ENCODE data around the gene TBL1X.

TBL1X gene

DNA sequence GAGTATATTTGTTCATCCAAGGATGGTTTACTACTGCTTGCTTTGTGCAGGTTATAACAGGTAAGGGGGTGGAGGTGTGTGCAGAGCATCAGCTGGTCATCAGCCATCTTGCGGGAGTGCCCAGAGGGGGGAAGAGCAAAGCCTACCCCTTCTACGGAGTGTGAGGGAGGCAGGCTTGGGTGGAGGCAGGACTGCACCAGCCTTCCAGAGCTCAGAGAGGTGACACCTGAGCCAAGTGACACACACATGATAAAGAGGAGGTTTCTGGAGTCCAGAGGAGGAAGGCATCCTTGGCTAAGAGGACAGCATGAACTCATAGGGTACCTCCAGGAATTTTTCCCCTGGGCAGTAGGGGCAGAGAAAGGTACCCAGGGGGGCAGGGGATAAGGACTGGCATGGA is 126.6 kb downstream of the TBL1X start:
- Histone ChIP-seq H3K4me1 (peaks cover 35% of the 10 kb centered on the region), H3K9me3 (peaks cover 16% of the 10 kb centered on the region), H3K4me2 (no peak overlapping the region), H3K9ac (no peak overlapping the region), H3K27me3 (no peaks in the 10 kb centered on the region), H4K20me1 (peaks cover 43% of the 10 kb centered on the region), H3K4me3 (no peak overlapping the region), H3K36me3 (peaks cover 15% of the 10 kb centered on the region), H3K27ac (no peak overlapping the region)
- TF ChIP-seq Cebpa-rat (IDR thresholded peaks at IDR 0.05) = no peak

DNA sequence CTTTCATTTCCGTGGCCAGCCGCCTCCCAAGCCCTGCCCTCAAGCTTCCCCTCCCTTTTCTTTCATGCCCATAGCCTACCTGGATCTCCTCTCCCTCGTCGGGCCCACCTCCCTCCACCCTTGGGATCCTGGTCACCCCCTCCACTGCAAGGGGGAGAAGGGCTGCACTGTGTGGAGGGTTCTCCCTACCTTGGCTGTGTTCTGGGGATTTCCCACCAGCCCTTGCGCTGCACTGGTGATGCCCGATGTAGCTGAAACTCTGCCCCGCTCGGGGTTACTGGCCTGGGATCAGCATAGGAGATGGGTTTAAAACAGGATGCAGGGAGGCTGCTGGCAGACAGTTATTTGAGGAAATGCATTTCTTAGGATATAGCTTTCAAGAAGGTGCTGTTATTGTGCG is 128.9 kb downstream of the TBL1X start:
- Histone ChIP-seq H3K9me3 (peaks cover 16% of the 10 kb centered on the region), H3K4me3 (no peak overlapping the region), H3K27ac (no peak overlapping the region), H3K4me2 (no peak overlapping the region), H3K9ac (no peak overlapping the region), H3K27me3 (no peaks in the 10 kb centered on the region), H4K20me1 (peaks cover 56% of the 10 kb centered on the region), H3K36me3 (peaks cover 15% of the 10 kb centered on the region), H3K4me1 (peaks cover 25% of the 10 kb centered on the region)
- no peak for TF ChIP-seq Cebpa-rat (IDR thresholded peaks at IDR 0.05)

DNA sequence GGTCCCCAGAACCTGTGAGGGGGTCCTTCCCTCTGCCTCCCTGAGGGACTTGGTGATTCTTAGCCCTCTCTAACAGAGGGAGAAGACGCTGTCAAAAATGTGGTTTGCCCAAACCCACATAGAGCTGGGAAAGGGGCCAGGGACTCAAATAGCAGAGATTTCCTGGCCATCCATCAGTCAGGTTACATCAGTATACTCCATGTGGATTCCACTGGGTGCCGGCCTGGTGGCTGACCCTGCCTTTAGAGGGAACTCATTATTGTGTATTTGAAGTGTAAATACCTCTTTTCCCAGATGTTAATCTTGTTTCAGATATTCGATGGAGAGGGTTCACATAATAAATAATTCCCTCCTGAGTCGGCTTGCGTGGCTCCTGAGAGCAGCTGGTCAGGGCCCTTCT is 130.3 kb downstream of the TBL1X start:
- no peak overlapping the region for H3K27ac ChIP-seq
- peaks cover 66% of the 10 kb centered on the region for H4K20me1 ChIP-seq
- no peak overlapping the region for H3K9ac ChIP-seq
- TF ChIP-seq Cebpa-rat (IDR thresholded peaks at IDR 0.05) = no peak
- H3K4me1 ChIP-seq = peaks cover 25% of the 10 kb centered on the region
- no peak overlapping the region for H3K4me3 ChIP-seq
- peaks cover 15% of the 10 kb centered on the region for H3K36me3 ChIP-seq
- no peaks in the 10 kb centered on the region for H3K27me3 ChIP-seq
- peaks cover 16% of the 10 kb centered on the region for H3K9me3 ChIP-seq
- peak overlapping the region; percentile 47 for H3K4me2 ChIP-seq

DNA sequence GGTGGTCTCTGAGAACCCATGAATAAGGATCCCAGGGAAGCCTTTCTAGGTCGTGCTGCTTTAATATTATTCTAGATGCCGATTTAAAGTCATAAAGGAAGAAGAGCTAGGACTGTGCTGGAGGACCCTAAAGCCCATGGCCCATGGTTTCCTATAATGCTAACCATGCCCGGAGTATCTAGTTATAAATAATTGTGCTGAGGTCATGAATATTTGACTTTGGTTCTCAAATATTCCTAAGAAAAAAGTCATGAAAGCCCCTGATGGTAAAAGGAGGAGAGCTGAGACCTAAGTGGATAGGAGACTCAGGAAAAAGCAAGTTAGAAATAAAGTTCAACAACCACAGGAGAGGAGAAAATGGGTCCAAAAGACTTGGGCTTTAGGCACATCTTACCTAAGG is 132.0 kb downstream of the TBL1X start:
- Histone ChIP-seq H3K4me2 (no peak overlapping the region), H3K36me3 (peaks cover 4% of the 10 kb centered on the region), H4K20me1 (peaks cover 80% of the 10 kb centered on the region), H3K4me3 (no peak overlapping the region), H3K4me1 (peaks cover 30% of the 10 kb centered on the region), H3K27me3 (no peaks in the 10 kb centered on the region), H3K9ac (no peak overlapping the region), H3K9me3 (peaks cover 4% of the 10 kb centered on the region; the same call in 1 of the 2 replicates), H3K27ac (no peak overlapping the region)
- TF ChIP-seq Cebpa-rat (IDR thresholded peaks at IDR 0.05) = no peak

DNA sequence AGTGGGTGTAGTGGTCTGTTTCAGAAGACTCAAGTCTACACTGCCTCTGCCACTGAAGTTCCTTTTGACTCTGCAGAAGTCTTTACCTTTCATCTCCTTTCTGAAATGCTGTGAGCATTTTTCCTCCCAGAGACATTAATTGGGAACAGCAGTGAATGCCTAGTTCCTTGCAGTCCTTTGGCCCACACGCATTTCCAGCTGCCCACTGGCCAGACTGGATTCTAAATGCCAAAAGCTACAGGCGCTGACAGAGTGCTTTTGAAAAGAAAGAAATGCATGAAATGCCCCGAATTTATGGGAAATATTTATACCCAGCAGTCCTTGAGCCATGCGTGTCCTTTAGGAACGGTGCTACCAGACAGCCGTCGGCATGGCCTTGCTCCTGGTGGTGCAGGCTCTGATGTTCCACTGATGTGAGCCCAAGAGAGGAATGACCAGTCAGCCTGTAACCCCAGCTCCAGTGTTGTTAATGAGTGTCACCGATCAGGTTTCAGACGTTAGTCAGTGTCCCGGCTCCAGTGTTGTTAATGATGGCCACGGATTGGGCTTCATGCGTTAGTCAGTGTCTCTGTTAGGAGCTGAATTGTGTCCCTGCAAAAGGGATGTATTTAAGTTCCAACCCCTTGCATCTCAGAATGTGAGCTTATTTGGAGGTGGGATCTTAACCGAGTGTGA is 132.6 kb downstream of the TBL1X start:
- no peak for TF ChIP-seq Cebpa-rat (IDR thresholded peaks at IDR 0.05)
- H3K9me3 ChIP-seq = no peaks in the 10 kb centered on the region
- no peaks in the 10 kb centered on the region for H3K36me3 ChIP-seq
- peaks cover 36% of the 10 kb centered on the region for H3K4me1 ChIP-seq
- H3K27me3 ChIP-seq = no peaks in the 10 kb centered on the region
- H3K4me2 ChIP-seq = no peak overlapping the region
- H3K27ac ChIP-seq = no peak overlapping the region
- no peak overlapping the region for H3K4me3 ChIP-seq
- H3K9ac ChIP-seq = no peak overlapping the region
- peaks cover 87% of the 10 kb centered on the region for H4K20me1 ChIP-seq

DNA sequence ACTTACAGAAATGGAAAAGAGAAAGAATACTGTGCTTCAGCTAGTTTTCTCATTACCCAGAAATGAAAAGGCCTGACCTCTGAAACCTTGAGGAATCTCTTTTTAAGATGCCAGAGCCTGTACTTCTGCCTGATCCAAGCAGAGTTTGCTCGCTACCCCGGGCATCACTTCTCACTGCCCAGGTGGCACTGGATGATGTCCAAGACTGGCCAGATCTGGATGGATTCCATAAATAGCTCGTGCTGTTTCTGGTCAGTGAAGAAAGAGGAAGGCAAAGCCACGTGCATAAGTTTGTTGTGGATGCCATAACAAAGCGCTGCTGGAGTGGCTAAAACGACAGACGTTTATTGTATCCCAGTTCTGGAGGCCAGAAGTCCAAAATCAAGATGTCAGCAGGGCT is 133.5 kb downstream of the TBL1X start:
- no peak overlapping the region for H3K27ac ChIP-seq
- H3K9ac ChIP-seq = no peak overlapping the region
- no peak for TF ChIP-seq Cebpa-rat (IDR thresholded peaks at IDR 0.05)
- H4K20me1 ChIP-seq = peaks cover 93% of the 10 kb centered on the region
- no peak overlapping the region for H3K4me2 ChIP-seq
- H3K4me1 ChIP-seq = peaks cover 43% of the 10 kb centered on the region
- no peak overlapping the region for H3K4me3 ChIP-seq
- H3K36me3 ChIP-seq = no peaks in the 10 kb centered on the region
- no peaks in the 10 kb centered on the region for H3K9me3 ChIP-seq
- no peaks in the 10 kb centered on the region for H3K27me3 ChIP-seq

DNA sequence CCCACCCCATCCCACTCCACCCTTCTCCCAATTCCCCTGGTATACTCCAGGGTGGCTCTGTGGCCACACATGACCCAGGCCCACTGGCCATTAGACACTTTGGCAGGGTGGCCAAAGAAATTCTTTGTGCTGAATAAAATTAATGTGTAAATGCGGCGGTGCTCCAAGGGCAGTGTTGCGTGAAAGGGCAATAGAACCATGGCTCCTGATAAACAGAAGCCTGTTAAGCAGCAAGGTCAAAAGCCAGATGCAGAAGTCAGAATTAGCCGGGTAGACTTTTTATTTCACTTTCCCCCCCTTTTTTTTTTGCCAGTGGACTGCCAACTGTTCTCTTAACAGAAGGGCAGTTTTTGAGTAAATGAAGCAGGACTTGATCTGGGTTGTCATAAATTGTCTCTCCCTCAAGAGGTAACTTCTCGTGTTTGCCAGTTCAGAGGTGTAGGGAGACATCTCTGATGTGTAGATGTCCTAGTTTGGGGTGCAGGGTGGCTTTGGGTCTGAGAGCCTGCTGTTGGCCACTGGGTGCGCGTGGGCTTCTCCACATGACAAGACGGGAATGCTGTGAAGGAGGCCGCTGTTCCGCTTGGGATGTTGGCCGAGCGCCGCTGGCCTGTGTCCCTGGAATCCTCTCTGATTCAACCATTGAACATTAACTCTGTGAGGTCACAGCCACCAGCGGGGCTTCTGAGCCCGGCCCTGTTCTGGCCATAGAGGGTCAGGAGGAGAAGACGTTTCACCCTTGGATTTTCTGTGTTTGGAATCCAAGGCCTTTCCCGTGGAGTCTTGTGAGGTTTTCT is 139.5 kb downstream of the TBL1X start:
- Histone ChIP-seq H4K20me1 (peaks cover 97% of the 10 kb centered on the region), H3K36me3 (peaks cover 23% of the 10 kb centered on the region), H3K4me2 (0 out of 2 replicates have a peak overlapping the region, but pooled peaks have one; percentile 62), H3K27ac (no peak overlapping the region), H3K4me3 (no peak overlapping the region), H3K27me3 (no peaks in the 10 kb centered on the region), H3K9me3 (peaks cover 20% of the 10 kb centered on the region; the same call in 1 of the 2 replicates), H3K4me1 (peaks cover 35% of the 10 kb centered on the region), H3K9ac (no peak overlapping the region)
- no peak for TF ChIP-seq Cebpa-rat (IDR thresholded peaks at IDR 0.05)

DNA sequence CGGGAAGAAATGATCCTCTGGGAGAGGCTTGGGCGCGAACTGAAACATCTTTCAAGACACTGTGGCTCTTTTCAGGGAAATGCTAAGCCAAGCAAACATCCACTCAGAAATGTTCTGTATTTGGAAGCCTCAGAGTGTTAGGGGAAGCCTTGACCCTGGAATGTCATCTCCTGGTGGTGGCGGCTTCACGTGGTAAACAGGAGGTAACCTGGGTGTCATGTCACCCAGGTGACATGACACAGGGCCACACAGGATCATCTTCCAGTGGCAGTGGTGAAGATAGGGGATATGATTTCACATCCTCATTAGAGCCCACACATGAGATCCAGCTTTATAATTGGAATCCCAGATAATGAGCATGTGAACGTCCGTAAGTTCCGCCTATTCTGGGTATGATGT is 140.0 kb downstream of the TBL1X start:
- H3K36me3 ChIP-seq = peaks cover 23% of the 10 kb centered on the region
- no peak overlapping the region for H3K4me3 ChIP-seq
- no peak overlapping the region for H3K4me2 ChIP-seq
- TF ChIP-seq Cebpa-rat (IDR thresholded peaks at IDR 0.05) = no peak
- H3K9ac ChIP-seq = no peak overlapping the region
- peaks cover 97% of the 10 kb centered on the region for H4K20me1 ChIP-seq
- peaks cover 20% of the 10 kb centered on the region; the same call in 1 of the 2 replicates for H3K9me3 ChIP-seq
- H3K27me3 ChIP-seq = no peaks in the 10 kb centered on the region
- no peak overlapping the region for H3K27ac ChIP-seq
- H3K4me1 ChIP-seq = peaks cover 41% of the 10 kb centered on the region

DNA sequence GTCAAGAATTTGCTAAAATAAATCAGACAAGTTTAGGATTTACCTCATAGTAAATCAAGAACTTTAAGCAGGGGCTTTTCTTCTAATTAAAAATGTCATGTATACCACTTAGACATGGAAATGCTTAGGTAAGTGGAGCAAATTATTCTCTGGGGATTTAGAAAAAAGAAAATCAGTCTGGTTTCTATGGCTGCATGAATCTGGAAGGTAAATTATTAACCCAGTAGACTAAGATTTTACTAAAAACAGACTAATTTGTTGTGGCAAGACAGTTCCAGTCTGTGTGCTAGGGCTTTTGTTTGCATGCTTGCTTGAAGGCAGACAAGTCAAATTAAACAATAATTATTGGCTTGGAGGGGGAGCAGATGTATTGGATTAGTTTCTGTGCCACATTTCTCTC is 140.6 kb downstream of the TBL1X start:
- H3K4me2 ChIP-seq = no peak overlapping the region
- H3K27me3 ChIP-seq = no peaks in the 10 kb centered on the region
- TF ChIP-seq Cebpa-rat (IDR thresholded peaks at IDR 0.05) = no peak
- H3K4me1 ChIP-seq = peaks cover 43% of the 10 kb centered on the region
- peaks cover 100% of the 10 kb centered on the region for H4K20me1 ChIP-seq
- no peak overlapping the region for H3K4me3 ChIP-seq
- peaks cover 20% of the 10 kb centered on the region; the same call in 1 of the 2 replicates for H3K9me3 ChIP-seq
- H3K27ac ChIP-seq = no peak overlapping the region
- H3K9ac ChIP-seq = no peak overlapping the region
- peaks cover 23% of the 10 kb centered on the region for H3K36me3 ChIP-seq

DNA sequence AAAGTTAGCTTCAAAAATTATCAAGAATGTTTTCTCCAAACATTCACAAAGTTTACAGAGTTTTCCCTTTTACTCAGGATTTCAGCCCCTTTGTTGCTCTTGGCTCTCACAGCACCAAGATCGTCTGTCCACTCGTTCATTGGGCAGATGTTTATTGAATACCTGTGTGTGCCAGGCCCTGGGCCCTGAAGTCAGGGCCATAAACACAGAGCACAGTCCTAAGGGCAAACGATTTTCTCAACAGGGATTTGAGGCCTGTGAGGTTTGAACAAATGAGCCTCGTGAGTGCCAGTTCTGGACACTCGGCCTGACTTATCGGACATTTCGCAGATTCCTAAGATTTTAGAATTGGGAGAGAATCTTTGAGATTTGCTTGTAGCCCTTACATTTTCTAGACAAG is 142.1 kb downstream of the TBL1X start:
- H3K36me3 ChIP-seq = peaks cover 23% of the 10 kb centered on the region
- H3K9me3 ChIP-seq = peaks cover 20% of the 10 kb centered on the region; the same call in 1 of the 2 replicates
- TF ChIP-seq Cebpa-rat (IDR thresholded peaks at IDR 0.05) = no peak

More for the DNA sequence above, 142.1 kb downstream of the TBL1X start:
- Histone ChIP-seq H3K27me3 (no peaks in the 10 kb centered on the region), H3K4me2 (no peak overlapping the region), H3K27ac (no peak overlapping the region), H4K20me1 (peaks cover 99% of the 10 kb centered on the region), H3K9ac (no peak overlapping the region), H3K4me3 (no peak overlapping the region), H3K4me1 (peaks cover 37% of the 10 kb centered on the region)

Measured in BLaER1 (cell line).